WI38 (cell line): ENCODE data around the gene MIA3.

ENCODE experiments used
- H3K4me3 ChIP-seq: 2 replicates; pipeline ENCODE4 v1.5.1; 2011; ENCODE audit warnings: low read depth, mild to moderate bottlenecking, control low read depth, low read length
- TF ChIP-seq, protein P1 (sequence below): IDR thresholded peaks from 2 replicates; pipeline ENCODE4 v1.5.1; 2012; ENCODE audit warnings: low read depth, mild to moderate bottlenecking, control low read depth, low read length

The MIA3 gene

DNA sequence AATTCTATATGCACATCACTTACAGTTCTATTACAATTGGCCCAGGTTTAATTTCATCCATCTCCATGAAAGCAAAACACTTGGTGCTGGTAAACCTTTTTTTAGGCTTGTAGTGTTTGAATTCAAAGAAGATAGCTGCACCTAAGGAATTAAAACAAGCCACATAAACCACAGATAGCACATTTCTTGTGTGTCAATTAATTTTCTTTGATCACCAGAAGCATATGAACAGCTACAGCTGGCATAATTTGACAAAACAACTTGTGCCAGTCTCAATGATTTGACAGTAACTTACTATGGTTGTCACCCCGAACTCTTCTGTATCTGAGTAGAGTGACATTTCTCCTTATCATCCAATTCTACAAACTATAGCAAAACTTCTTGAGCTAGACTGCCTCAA lies 52.2 kb downstream of the MIA3 start:
- H3K4me3 ChIP-seq, result no peak overlapping the region
- TF ChIP-seq, protein P1, sequence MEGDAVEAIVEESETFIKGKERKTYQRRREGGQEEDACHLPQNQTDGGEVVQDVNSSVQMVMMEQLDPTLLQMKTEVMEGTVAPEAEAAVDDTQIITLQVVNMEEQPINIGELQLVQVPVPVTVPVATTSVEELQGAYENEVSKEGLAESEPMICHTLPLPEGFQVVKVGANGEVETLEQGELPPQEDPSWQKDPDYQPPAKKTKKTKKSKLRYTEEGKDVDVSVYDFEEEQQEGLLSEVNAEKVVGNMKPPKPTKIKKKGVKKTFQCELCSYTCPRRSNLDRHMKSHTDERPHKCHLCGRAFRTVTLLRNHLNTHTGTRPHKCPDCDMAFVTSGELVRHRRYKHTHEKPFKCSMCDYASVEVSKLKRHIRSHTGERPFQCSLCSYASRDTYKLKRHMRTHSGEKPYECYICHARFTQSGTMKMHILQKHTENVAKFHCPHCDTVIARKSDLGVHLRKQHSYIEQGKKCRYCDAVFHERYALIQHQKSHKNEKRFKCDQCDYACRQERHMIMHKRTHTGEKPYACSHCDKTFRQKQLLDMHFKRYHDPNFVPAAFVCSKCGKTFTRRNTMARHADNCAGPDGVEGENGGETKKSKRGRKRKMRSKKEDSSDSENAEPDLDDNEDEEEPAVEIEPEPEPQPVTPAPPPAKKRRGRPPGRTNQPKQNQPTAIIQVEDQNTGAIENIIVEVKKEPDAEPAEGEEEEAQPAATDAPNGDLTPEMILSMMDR, result no peak

DNA sequence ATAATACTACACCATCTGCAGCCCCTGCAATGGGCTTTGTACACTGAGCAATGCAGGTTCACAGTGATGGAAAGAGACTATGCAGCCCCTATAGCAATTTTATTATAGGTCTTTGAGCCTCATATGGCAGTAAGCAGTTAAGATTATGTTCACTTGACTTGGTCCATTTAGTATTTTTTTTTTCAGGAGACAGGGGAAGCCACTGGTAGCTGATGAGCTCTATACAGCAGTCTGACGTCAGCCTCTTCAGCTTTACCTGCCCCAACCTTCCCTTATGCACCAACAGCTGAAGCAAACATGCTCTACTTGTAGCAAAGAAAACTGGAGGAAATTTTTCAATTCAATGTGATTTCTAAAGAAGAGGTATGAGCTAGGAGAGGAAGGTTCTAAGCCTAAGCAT lies 62.2 kb downstream of the MIA3 start:
- TF ChIP-seq, protein P1, result no peak
- H3K4me3 ChIP-seq, result no peak overlapping the region

DNA sequence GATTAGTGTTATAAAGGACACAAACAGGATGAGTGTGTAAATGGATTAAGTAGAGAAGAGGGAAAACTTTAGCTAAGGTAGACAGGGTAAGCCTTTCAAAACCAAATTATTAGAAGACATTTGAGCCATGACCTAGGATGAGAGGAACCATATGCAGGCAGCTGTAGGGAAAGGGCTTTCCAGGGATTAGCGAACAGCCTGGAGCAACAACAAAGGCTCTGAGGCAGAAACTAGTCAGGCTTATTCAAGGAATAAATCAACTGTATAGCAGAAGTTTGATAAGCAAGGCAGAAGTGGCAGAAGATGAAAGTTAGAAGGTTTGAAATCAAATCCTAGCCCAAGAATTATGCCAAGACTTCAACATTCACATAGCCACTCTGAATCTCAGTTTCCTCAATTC lies 73.1 kb downstream of the MIA3 start:
- TF ChIP-seq, protein P1, result no peak
- H3K4me3 ChIP-seq, result no peak overlapping the region

DNA sequence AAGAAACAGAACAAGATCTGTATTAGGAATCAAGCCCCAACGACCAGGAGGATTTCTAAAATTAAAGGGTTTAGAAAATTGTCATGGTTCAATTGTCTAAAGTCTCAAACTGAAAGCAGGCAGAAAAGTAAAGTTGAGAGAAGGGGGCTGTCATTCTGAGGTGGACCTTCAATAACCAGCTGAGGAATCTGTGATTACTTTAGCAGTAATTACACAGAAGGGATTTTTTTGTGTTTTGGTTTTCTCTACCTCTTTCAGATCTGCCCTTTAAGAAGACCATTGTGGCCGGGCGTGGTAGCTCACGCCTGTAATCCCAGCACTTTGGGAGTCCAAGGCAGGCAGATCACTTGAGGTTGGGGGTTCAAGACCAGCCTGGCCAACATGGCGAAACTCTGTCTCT lies 77.0 kb downstream of the MIA3 start:
- TF ChIP-seq, protein P1, result no peak
- H3K4me3 ChIP-seq, result no peak overlapping the region

DNA sequence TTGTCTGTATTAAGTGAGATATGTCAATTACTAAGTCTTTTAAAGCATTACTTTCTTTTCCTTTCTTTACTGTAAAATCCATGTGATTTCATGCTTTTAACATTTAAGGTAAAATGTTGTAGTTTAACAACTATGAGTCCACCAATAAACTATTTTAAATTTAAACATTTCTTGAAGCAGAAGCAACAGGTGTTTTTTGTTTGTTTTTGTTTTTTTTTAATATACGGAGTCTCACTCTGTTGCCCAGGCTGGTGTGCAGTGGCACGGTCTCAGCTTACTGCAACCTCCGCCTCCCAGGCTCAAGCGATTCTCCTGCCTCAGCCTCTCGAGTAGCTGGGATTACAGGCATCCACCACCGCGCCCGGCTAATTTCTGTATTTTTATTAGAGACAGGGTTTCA lies 78.8 kb downstream of the MIA3 start:
- TF ChIP-seq, protein P1, result no peak
- no peak overlapping the region for H3K4me3 ChIP-seq

DNA sequence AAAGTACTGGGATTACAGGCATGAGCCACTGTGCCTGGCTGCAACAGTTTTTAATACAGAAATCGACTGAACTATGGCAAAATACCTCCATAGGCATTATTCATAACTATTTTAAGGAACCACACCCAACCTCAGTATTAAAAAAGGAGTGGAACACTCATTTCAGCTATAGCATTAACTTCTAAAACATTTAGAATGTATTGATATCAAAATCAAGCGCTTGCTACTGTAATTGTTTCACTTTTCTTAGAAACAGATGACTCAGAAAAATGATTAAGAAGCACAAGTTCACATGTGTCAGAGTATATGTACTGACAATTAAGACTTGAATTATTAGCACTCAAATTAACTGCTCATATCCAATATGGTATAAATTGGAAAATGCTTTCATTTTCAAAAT lies 79.3 kb downstream of the MIA3 start:
- H3K4me3 ChIP-seq, result no peak overlapping the region
- TF ChIP-seq, protein P1, result no peak

DNA sequence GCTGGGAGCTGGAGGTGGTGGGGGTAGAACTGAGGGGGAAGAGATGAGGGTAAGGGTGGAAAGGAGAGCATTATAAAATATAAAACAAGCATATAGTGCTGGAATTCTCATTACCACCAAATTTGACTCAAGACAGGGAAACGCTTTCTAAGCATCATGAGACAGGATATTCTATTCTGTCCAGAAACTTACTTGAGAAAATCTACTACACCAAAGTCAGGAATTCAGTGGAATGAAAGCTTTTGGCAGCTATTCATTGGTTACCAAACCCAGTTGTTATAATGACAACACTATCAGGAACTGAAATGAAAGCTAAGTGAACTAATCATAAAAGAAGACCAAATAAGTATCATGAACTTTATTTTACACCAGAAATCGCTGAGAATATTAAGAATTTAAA lies 79.9 kb downstream of the MIA3 start:
- TF ChIP-seq, protein P1, result no peak
- H3K4me3 ChIP-seq, result no peak overlapping the region
